Progenitor cell of endocrine pancreas (in vitro differentiated cells): ENCODE results near the gene PTPRR. TPM values are rescaled to one million over a fixed set of nuclear protein-coding genes. Genes with fewer than 3 reads are reported as not detected.

Experiments used
- DNase-seq: peaks from one replicate; pipeline ENCODE4 v3.0.0; 2021; ENCODE audit warnings: low spot score; ENCODE audit not compliant: unreplicated experiment
- H3K27ac Mint-ChIP-seq: 2 replicates; pipeline ENCODE4 v1.8.0; 2021; ENCODE audit warnings: mild to moderate bottlenecking, moderate library complexity, mixed read lengths
- H3K27me3 Mint-ChIP-seq: 2 replicates; pipeline ENCODE4 v1.8.0; 2021; ENCODE audit warnings: mixed read lengths
- H3K36me3 Mint-ChIP-seq: 2 replicates; pipeline ENCODE4 v1.8.0; 2022; ENCODE audit warnings: mixed read lengths; ENCODE audit not compliant: insufficient read depth
- H3K4me1 Mint-ChIP-seq: 2 replicates; pipeline ENCODE4 v1.8.0; 2021; ENCODE audit warnings: low read depth, mixed read lengths
- H3K4me3 Mint-ChIP-seq: 2 replicates; pipeline ENCODE4 v1.8.0; 2021; ENCODE audit warnings: low read depth, mild to moderate bottlenecking, moderate library complexity, mixed read lengths
- H3K9me3 Mint-ChIP-seq: 2 replicates; pipeline ENCODE4 v1.8.0; 2021; ENCODE audit warnings: low read depth, mixed read lengths
- CTCF ChIP-seq: fragments of 200-600 bp; sonication (generic); IDR thresholded peaks from one replicate; pipeline ENCODE4 v1.5.0; 2021; ENCODE audit warnings: antibody characterized with exemption, mild to moderate bottlenecking; ENCODE audit not compliant: unreplicated experiment
- total RNA-seq: library from RNA; stranded (reverse); gene quantifications from 2 replicates; pipeline ENCODE4 v1.2.1, GENCODE V29; 2021

The PTPRR gene
- total RNA-seq, 1 donor from 2014 or later, result 0.38 TPM

GRCh38 chr12:70719071-70719470 is 201.5 kb downstream of the PTPRR start:
- H3K36me3 Mint-ChIP-seq, result no peaks in the 10 kb centered on the region
- H3K27ac Mint-ChIP-seq, result no peak overlapping the region
- peaks cover 9% of the 10 kb centered on the region for H3K27me3 Mint-ChIP-seq
- no peaks in the 10 kb centered on the region for H3K4me1 Mint-ChIP-seq
- TF ChIP-seq CTCF, result no peak
- H3K9me3 Mint-ChIP-seq, result no peaks in the 10 kb centered on the region
- no peak for DNase-seq
- no peak overlapping the region for H3K4me3 Mint-ChIP-seq

GRCh38 chr12:70711831-70712230 is 208.7 kb downstream of the PTPRR start:
- DNase-seq, result no peak
- peaks cover 4% of the 10 kb centered on the region for H3K9me3 Mint-ChIP-seq
- H3K27me3 Mint-ChIP-seq, result no peaks in the 10 kb centered on the region
- no peak overlapping the region for H3K4me3 Mint-ChIP-seq
- TF ChIP-seq CTCF, result no peak
- no peaks in the 10 kb centered on the region for H3K36me3 Mint-ChIP-seq
- H3K4me1 Mint-ChIP-seq, result peaks cover 9% of the 10 kb centered on the region
- no peak overlapping the region for H3K27ac Mint-ChIP-seq

DNA sequence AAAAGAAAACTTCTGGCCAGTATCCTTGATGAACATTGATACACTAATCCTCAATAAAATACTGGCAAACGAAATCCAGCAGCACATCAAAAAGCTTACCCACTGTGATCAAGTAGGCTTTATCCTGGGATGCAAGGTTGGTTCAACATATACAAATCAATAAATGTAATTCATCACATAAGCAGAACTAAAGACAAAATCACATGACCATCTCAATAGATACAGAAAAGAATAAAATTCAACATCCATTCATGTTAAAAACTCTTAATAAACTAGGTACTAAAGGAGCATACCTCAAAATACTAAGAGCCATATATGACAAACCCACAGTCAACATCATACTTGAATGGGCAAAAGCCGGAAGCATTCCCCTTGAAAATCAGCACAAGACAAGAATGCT is 211.5 kb downstream of the PTPRR start:
- H3K36me3 Mint-ChIP-seq, result no peaks in the 10 kb centered on the region
- DNase-seq, result no peak
- no peak overlapping the region for H3K4me3 Mint-ChIP-seq
- TF ChIP-seq CTCF, result no peak
- H3K27me3 Mint-ChIP-seq, result no peaks in the 10 kb centered on the region
- H3K4me1 Mint-ChIP-seq, result peaks cover 9% of the 10 kb centered on the region
- peaks cover 4% of the 10 kb centered on the region for H3K9me3 Mint-ChIP-seq
- no peak overlapping the region for H3K27ac Mint-ChIP-seq

- no peaks in the 10 kb centered on the region for H3K36me3 Mint-ChIP-seq
- no peaks in the 10 kb centered on the region for H3K27me3 Mint-ChIP-seq
- no peak for TF ChIP-seq CTCF
- H3K4me3 Mint-ChIP-seq, result no peak overlapping the region
- peaks cover 4% of the 10 kb centered on the region for H3K9me3 Mint-ChIP-seq
- H3K27ac Mint-ChIP-seq, result no peak overlapping the region
- DNase-seq, result no peak
- no peaks in the 10 kb centered on the region for H3K4me1 Mint-ChIP-seq
These were observed 213.9 kb downstream of the PTPRR start for GRCh38 chr12:70706611-70707010.

GRCh38 chr12:70698345-70698744 is 222.2 kb downstream of the PTPRR start:
- DNase-seq, result no peak
- H3K4me3 Mint-ChIP-seq, result no peak overlapping the region
- H3K4me1 Mint-ChIP-seq, result no peaks in the 10 kb centered on the region
- H3K27me3 Mint-ChIP-seq, result peaks cover 4% of the 10 kb centered on the region
- H3K9me3 Mint-ChIP-seq, result no peaks in the 10 kb centered on the region
- no peak for TF ChIP-seq CTCF
- H3K36me3 Mint-ChIP-seq, result no peaks in the 10 kb centered on the region
- no peak overlapping the region for H3K27ac Mint-ChIP-seq
